Measurements from ENCODE around the gene KHNYN. TPM values are rescaled to one million over a fixed set of nuclear protein-coding genes. Genes with fewer than 3 reads are reported as not detected.

Gene KHNYN
- total and polyA plus RNA-seq, 10 donors, result 10.9 to 90.6 (median 70.5) TPM

DNA sequence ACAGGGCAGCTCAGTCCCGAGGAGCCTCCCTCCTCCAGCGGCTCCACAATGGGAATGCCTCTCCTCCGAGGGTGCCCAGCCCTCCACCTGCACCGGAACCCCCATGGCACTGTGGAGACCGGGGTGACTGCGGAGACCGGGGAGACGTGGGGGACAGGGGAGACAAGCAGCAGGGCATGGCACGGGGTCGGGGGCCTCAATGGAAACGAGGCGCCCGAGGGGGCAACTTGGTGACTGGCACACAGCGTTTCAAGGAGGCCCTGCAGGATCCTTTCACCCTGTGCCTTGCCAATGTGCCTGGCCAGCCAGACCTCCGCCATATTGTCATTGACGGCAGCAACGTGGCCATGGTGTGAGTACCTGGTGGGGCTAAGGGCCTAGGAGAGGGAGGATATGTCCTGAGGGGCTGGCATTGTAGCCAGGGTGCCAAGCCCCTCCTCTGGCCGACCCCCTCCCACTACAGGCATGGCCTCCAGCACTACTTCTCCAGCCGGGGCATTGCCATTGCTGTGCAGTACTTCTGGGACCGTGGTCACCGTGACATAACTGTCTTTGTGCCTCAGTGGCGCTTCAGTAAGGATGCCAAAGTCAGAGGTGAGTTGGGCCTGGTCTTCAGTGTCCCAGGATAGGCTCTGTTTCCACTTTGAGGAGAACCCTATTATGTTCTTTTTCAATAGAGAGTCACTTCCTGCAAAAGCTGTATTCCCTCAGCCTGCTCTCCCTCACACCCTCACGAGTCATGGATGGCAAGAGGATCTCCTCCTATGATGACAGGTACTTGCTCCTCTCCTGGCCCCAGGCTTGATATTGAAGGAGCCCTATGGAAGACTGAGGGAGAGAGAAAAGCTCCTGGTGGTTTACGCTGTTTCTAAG is 2.7 kb downstream of the KHNYN start:
- peak; percentile 86 for DNase-seq
- Histone ChIP-seq H3K27ac (peak overlapping the region in 6 of 8 donors; percentile 63 to 100 (median 98)), H3K4me1 (peaks cover 37 to 87% (median 58%) of the 10 kb centered on the region in 6 donors), H3K36me3 (peaks cover 0 to 65% (median 45%) of the 10 kb centered on the region in 6 donors), H3K9me3 (no peaks in the 10 kb centered on the region), H3K4me3 (peak overlapping the region in 5 of 8 donors; percentile 64 to 91 (median 73)), H3K27me3 (replicated peaks in 1 of 7) (no peaks in the 10 kb centered on the region)
- TF ChIP-seq, protein P1, sequence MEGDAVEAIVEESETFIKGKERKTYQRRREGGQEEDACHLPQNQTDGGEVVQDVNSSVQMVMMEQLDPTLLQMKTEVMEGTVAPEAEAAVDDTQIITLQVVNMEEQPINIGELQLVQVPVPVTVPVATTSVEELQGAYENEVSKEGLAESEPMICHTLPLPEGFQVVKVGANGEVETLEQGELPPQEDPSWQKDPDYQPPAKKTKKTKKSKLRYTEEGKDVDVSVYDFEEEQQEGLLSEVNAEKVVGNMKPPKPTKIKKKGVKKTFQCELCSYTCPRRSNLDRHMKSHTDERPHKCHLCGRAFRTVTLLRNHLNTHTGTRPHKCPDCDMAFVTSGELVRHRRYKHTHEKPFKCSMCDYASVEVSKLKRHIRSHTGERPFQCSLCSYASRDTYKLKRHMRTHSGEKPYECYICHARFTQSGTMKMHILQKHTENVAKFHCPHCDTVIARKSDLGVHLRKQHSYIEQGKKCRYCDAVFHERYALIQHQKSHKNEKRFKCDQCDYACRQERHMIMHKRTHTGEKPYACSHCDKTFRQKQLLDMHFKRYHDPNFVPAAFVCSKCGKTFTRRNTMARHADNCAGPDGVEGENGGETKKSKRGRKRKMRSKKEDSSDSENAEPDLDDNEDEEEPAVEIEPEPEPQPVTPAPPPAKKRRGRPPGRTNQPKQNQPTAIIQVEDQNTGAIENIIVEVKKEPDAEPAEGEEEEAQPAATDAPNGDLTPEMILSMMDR (IDR thresholded peaks at IDR 0.05 in 8 of 11, conservative IDR thresholded peaks at IDR 0.05 in 3 of 11), result no peak
- TF ChIP-seq POLR2AphosphoS5 (IDR thresholded peaks at IDR 0.05), result peak; percentile 8 to 52 (median 13)
- intact Hi-C loops (cut with DNase I; ENCODE audit: low total_unique reads), result loop anchor here (5.0 kb wide), 1 partner anchor 95 kb away; the partner anchor contains the start of genes ADCY4 and RIPK3
- 84 to 94% (median 88%) methylated on average over 23 to 24 of the region's 24 CpGs for WGBS, 5 donors

DNA sequence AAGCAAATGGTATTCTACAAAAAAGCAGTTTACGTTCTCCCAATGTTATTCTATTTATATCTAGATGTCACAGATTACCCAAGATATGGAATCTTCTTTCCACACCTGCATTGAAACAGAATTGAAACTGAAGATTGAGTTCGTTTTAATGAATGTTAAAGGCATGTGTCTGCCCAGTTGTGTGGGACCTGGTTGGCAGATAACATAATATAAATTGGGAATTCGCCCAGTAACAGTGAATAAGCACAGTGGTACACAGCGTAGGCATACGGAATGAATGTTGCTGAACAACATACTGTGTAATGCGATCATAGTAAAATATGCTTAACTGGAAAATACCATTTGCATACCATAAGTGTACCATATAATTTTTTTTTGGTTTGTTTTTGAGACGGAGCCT is 4.3 kb downstream of the KHNYN start:
- Histone ChIP-seq H3K4me1 (peaks cover 45 to 87% (median 68%) of the 10 kb centered on the region in 6 donors), H3K9me3 (no peaks in the 10 kb centered on the region), H3K4me3 (no peak overlapping the region), H3K36me3 (peaks cover 0 to 81% (median 60%) of the 10 kb centered on the region in 6 donors), H3K27me3 (replicated peaks in 1 of 7) (no peaks in the 10 kb centered on the region), H3K27ac (no peak overlapping the region)
- intact Hi-C loops (cut with DNase I; ENCODE audit: low total_unique reads), result loop anchor here (5.0 kb wide), 1 partner anchor 97 kb away; the partner anchor contains the start of genes ADCY4 and RIPK3
- no peak for DNase-seq
- TF ChIP-seq POLR2AphosphoS5 (IDR thresholded peaks at IDR 0.05) (no peak), POLR2A (IDR thresholded peaks at IDR 0.05) (no peak)
- TF ChIP-seq, protein P1 (IDR thresholded peaks at IDR 0.05 in 8 of 11, conservative IDR thresholded peaks at IDR 0.05 in 3 of 11), result no peak
- WGBS, 5 donors, result 85 to 93% (median 89%) methylated on average over 7 of the region's 7 CpGs

DNA sequence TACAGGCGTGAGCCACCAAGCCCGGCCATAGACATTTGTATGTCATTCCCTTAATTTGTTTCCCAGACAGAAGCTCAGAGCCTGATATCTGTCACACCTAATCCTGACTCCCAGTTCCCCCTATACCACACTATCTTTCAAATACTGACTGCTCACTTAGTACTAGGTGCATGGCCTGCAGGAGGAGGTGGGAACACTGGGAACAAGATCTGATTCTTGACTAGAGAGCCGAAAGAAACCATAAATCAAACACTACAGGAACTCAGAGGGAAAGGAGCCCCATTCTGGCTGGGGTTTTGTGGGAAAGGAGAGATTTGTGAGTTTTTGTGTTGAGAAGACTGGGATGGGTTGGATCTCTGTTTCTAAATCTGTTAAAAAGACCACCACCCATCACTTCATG is 4.9 kb downstream of the KHNYN start:
- Histone ChIP-seq H3K4me3 (no peak overlapping the region), H3K27ac (peak overlapping the region in 5 of 8 donors; percentile 78 to 99 (median 85)), H3K27me3 (replicated peaks in 1 of 7) (no peaks in the 10 kb centered on the region), H3K9me3 (no peaks in the 10 kb centered on the region), H3K36me3 (peaks cover 0 to 87% (median 67%) of the 10 kb centered on the region in 6 donors), H3K4me1 (peaks cover 50 to 87% (median 67%) of the 10 kb centered on the region in 6 donors)
- 85 to 90% (median 88%) methylated on average over 3 of the region's 3 CpGs for WGBS, 5 donors
- no peak for TF ChIP-seq POLR2A (IDR thresholded peaks at IDR 0.05)
- TF ChIP-seq POLR2AphosphoS5 (IDR thresholded peaks at IDR 0.05), result no peak
- TF ChIP-seq, protein P1 (IDR thresholded peaks at IDR 0.05 in 8 of 11, conservative IDR thresholded peaks at IDR 0.05 in 3 of 11), result no peak
- intact Hi-C loops (cut with DNase I; ENCODE audit: low total_unique reads), result loop anchor here (5.0 kb wide), 1 partner anchor 97 kb away; the partner anchor contains the start of genes ADCY4 and RIPK3
- DNase-seq, result no peak

All from spleen (tissue), 11 donors.